NCI-H1436 (cell line): Measurements from ENCODE around the gene FAF1.
"Not testable (repeated sequence)": the region's sequence is repeated elsewhere in the genome, so short reads cannot be mapped to it uniquely, and the experiment has no call there.

ENCODE experiments used
- DNase-seq: peaks from one replicate; lab custom pipeline; 2025; lab: John Stamatoyannopoulos, UW

The FAF1 gene

DNA sequence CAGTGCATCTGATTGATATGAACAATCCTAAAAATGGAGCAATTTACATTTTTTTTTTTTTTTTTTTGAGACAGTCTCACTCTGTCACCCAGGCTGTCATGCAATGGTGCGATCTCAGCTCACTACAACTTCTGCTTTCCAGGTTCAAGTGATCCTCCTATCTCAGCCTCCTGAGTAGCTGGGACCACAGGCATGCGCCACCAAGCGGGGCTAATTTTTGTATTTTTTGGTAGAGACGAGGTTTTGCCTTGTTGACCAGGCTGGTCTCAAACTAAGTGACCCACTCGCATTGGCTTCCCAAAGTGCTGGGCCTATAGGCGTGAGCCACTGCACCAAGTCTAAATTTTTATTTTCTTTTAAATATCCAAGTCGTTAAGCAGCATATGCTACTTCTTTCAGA lies 109.0 kb downstream of the FAF1 start:
- no peak for DNase-seq

DNA sequence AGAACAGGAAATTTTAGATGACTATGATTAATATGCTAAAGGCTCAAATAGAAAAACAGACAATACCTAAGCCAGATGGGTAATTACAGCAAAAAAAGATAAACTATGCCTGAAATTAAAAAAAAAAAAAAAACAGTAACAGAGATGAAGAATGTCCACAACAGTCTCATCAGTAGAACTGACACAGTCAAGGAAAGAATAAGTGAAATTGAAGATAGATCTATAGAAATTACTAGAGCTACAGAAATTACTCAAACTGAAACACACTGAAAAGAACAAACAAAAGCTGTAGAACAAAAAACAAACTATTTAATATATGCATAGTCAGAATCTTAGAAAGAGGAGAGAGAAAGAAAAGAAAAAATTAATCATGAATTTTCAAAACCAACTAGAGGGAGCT lies 112.8 kb downstream of the FAF1 start:
- no peak for DNase-seq

DNA sequence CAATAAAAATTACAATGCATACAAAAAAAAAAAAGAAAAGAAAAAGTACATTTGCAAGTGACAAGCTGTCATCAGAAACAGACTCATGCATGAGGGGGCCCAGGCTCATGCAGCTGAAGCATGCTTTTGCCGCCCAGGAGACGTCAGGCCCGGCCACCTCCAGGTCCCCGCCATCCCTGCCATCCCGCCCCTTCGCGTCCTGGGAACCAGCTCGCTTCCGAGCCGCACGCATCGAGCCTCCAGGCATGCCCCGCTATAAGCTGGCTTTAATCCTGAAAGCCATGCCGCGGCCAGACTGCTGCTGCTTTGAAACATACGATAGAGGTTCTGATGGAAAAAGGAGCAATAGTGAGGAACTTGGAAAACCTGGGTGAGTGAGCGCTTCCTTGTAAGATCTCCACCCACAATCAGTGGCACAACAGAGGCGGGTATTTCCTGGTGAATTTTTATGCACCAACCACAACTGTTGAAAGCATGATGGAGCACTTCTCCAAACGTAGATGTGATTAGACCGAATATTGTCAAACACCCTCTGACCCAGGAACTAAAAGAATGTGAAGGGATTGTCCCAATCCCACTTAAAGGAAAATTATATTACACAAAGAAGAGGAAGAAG lies 113.7 kb downstream of the FAF1 start:
- no peak for DNase-seq

DNA sequence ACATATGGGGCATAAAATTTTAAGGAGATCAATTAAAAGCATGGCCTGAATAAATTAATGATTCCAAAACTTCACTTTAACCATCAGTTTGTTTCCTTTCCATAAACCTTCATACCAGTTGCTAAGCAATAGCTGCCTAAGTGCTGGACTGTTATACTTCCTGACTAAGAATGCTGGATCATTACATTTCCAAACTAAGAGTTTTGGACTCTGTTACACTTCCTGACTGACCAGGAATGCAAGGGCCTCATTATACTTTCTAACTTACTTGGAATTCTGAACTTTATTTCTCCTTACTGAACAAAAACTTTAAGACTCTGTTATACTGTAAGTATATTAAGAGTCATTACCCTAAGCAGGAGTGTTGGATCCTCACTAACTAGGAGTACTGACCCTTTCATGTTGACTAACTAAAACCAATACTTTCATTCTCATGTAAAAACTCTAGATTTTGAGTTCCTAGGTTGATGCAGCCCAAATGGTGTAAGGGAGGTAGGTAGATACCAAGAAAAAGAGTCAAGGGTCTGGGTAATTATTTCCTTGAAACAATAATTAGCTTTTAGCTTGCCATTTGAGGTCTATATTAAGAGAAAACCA lies 118.2 kb downstream of the FAF1 start:
- no peak for DNase-seq

DNA sequence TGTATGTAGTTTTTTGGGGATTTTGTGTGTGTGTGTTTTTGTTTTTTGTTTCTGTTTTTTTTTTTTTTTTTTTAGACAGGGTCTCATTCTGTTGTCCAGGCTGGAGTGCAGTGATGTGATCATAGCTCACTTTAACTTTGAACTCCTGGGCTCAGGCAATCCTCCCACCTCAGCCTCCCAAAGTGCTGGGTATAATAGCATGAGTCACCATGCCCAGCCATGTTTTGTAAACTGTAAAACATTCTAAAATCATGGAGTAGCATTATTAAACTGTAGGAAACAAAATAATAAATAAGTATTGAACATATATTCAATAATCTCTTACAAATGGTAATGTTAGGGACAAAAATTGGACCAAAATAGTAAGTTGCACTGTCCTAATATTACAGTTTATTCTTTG lies 124.0 kb downstream of the FAF1 start:
- DNase-seq: no peak

DNA sequence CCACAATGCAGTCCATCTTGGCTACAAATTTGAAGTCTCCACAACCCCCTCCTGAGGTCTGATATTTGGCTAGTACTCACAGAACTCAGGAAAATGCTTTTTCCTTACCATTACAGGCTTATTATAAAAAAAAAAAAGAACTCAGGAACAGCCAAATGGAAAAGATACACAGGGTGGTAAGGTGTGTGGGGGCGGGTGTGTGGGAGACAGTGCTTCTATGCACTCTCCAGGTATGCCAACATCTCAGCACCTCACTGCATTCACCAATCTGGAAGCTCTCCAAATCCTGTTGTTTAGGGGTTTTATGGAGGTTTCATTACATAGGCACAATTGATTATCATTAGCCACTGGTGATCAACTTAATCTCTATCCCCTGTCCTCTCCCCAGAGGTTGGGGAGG lies 126.9 kb downstream of the FAF1 start:
- DNase-seq: no peak

DNA sequence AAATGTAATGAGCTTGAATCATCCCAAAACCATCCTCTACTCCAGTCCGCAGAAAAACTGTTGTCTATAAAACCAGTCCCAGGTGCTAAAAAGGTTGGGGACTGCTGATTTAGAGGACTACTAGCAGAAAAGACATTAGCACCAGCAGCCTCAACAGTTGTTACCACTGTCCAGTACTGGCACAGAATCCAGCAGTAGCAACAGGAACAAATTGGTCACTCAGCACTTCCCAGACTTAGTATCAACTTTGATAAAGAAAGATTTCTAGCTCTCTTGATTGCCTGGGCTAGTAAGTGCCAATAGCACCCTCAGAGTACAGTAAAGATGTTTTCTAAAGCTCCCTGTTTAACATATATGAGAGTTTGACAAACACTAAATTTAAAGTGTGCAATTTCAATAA lies 127.9 kb downstream of the FAF1 start:
- no peak for DNase-seq

DNA sequence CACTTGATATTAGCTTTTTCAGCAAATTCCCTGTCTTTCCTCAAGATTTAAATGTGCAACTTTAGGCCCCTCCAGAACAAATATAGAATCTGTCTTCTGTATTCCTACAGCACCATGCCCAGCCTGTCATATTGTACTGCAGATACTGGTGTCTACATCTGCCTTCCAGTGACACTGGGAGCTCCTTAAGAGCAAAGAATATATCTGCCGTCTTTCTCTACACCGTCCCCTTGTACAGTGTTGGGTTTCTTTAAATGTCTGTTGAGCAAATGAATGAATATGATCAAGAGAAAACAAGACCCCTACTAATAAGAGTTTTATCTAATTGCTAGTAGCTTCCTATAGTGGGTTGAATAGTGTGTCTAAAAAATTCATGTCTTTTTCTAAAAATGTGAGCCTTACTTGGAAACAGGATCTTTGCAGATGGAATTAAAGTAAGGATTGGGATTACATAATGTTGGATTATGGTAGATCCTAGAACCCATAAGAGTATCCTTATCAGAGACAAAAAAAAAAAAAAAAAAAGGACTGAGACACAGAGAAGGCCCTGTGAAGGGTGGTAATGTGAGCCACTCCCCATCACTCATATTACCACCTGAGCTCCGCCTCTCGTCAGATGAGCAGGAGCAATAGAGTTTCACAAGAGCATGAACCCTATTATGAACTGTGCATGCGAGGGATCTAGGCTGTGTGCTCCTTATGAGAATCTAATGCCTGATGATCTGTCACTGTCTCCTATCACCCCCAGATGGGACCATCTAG lies 128.6 kb downstream of the FAF1 start:
- no peak for DNase-seq

DNA sequence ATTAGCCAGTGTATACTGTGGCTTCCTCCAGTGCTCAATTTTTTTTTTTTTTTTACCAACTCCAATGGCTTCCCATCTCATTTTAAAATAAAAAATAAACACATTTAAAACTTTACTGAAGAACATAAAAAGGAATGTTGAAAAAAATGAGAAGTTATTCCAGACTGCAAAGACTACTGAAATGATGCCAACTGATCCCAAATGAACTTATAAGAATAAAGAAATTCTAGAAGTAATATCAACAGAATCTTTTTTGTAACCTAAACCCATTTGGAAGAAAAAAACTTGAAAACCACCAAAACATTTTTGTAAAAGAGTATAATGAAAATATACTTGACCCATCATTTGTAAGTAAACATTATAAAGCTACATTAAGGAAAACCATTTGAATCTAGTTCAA lies 129.4 kb downstream of the FAF1 start:
- no peak for DNase-seq

DNA sequence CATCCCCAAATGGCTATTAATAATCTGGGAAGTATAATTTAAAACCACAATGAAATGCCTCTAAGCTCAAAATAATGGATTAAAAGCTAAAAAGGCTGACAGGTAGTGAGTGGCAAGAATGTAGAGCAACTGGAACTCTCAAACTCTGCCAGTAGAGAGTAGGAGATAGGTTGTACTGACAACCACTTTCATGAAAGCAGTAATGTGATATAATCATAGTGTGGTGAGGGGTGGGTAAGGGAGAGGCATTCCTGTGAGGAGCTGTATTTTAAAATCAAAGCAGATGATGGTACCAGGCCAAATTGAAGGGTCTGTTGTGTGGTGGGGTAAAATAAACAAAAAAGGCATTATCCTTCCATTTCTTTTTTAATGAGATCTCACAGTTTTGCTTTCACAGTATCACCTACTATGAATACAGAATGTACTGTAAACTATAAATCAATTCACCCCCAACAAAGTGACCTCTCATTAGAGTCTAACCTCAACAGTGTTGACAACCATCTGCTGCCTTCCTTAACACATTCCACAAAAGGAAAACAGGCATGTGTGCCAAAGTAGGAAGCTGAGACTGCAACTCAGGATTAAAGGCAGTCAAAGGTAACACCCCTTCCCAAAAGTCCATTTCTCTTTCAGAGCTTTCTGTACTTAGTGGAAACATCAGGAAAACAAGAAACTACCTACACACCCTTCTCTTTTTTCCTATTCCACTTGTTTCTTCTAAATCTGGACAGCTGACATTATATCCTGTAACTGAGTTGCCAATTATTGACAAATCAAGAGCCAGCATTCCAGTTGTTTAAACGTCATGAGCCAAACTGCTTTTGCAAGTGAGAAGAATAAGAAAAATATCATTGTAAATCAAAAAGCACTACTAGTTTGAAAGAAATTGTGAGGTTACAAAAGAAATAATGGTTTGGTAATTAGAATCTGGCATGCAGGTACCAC lies 130.8 kb downstream of the FAF1 start:
- no peak for DNase-seq

DNA sequence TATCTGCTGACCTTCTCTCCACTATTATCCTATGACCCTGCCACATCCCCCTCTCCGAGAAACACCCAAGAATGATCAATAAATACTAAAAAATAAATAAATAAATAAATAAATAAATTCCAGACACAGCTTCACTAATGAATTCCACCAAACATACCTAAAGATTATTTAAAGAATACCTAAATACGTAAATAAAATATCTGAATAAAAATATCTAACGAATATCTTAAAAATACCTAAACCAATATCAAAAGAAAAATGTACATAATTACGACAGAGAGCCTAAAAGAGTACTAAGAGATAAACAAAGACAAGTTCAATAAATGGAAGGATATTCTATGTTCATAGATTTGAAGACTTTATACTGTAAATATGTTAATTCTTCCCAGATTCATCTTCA lies 132.5 kb downstream of the FAF1 start:
- no peak for DNase-seq

DNA sequence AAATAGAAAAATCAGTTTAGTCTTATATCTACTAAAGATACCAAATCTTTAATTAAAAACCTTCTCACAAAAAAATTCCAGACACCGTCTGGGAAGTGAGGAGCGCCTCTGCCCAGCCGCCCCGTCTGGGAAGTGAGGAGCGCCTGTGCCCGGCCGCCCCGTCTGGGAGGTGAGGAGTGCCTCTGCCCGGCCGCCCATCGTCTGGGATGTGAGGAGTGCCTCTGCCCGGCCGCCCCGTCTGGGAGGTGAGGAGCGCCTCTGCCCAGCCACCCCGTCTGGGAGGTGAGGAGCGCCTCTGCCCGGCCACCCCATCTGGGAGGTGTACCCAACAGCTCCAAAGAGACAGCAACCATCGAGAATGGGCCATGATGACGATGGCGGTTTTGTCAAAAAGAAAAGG lies 133.3 kb downstream of the FAF1 start:
- not testable (repeated sequence) for DNase-seq

DNA sequence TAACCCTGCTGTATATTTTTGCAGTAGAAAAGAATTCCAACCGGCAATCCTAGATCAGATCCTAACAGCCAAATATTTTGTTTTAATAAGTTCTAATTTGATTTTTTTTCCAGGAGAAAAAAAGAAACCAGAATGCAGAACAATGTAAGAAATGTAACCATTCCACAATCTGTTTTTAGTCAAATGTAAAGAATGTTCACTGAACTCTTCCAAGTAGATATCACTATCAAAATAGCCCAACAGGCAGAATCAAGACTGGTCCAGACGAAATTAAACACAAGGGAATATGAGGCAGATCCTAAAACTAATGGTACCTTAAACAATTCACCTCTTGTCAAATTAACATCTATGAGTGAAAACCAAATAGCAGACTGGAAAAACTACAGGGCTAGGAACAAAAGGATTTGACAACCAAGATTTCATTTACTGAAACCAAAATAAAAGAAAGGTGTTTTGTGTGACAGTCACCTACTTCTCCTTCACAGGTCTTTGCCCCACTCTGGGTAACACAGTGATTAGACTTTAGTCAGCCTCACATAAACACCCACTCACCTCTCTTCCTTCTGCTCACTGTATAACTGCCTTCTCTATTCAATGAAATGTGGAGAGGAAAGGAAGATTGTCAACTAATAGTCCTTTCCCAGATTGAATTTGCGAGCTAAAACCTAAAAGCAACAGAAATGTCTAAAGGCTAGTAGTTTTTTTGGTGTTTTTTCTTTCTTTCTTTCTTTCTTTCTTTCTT lies 137.9 kb downstream of the FAF1 start:
- no peak for DNase-seq

DNA sequence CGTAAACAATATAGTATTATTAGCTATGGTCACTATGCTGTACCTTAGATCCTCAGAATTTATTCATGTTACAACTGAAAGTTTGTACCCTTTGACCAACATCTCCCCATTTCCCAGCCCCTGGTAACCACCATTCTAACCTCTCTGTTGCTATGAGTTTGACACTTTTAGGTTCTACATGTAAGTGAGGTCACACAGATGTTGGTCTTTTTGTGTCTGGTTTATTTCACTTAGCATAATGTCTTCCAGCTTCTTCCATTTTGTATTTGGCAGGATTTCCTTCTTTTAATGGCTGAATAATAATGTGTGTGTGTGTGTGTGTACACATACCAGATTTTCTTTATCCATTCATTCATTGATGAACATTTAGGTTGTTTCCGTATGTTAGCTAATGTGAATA lies 139.5 kb downstream of the FAF1 start:
- no peak for DNase-seq

DNA sequence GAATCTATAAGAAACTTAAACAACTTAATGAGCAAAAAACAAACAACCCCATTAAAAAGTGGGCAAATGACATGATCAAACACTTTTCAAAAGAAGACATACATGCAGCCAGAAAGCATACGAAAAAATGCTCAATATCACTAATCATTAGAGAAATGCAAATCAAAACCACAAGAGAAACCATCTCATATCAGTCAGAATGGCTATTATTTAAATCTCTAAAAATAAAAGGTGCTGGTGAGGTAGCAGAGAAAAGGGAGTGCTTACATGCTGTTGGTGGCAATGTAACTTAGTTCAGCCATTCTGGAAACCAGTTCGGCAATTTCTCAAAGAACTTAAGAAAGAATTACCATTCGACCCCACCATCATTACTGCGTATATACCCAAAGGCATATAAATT lies 147.7 kb downstream of the FAF1 start:
- no peak for DNase-seq

DNA sequence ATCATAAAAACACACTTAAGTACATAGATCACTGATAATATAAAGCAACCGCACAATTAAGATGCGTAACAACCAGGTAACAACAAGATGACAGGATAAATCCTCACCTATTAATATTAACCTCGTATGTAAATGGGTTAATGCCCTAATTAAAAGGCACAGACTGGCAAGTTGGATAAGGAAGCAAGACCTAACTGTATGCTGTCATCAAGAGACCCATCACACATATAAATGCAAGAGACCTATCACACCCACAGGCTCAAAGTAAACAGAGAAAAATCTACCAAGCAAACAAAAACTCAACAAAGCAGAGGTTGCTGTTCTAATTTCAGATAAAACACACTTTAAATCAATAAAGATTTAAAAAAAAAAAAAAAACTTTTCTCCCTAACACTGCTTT lies 151.8 kb downstream of the FAF1 start:
- DNase-seq: no peak

DNA sequence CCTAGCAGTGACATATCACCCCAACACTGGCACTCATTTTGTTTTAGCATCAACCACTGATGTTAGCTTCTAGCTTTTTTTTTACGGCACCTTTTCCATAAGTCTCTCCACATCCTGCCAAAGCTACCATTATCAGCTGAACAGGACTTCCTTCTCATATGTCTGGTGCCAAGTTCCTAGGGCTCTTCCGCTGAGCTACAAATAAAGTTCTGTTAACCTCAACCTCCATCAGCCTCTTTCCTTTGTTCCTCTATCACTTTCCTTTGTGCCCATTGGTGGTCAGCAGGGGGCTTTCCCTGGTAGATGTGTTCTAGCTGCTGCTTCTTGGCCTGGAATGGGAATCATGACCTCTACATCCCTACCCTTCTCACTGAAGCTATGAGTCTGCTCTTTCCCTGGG lies 163.8 kb downstream of the FAF1 start:
- no peak for DNase-seq

DNA sequence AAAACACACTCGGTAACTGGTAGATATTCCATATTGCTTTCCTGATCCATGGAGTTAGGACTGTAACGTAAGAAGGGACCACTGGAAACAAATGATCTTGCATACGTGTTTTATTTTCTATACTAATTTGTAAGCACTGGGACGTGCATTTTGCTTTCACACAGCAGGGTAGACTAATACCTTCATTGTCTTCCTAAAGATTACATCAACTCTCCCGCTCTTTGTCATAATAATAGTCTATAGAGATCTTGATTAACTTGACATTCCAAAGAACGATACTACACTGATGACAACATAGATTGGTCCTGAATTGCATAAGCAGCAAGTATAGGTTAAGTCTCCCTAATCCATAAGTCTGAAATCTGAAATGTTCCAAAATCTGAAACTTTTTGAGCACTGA lies 166.5 kb downstream of the FAF1 start:
- no peak for DNase-seq

DNA sequence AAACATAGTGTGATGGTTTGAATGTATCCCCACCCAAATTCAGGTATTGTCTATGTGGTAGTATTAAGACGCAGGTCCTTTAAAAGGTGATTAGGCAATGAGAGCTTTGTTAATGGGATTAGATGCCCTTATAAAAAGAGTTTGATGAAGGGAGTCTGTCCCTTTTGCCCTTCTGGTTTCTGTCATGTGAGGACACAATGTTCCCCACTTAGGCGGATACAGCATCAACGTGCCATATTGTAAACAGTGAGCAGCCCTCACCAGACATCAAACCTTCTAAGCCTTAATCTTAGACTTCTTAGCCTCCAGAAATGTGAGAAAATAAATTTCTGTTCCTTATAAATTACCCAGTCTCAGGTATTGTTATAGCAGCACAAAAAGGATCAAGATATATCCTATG lies 172.8 kb downstream of the FAF1 start:
- DNase-seq: no peak

DNA sequence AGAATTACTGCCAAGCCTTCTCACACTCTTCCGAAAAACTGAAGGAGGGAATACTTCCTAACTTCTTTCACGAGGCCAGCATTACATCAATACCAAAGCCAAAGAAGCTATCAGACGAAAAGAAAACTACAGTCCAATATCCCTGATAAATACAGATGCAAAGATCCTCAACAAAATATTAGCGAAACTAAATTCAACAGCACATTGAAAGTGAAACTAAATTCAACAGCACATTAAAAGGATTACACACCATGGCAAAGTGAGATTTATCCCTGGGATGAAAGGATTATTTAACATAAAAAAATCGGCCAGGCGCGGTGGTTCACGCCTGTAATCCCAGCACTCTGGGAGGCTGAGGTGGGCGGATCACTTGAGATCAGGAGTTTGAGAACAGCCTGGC lies 176.8 kb downstream of the FAF1 start:
- no peak for DNase-seq

DNA sequence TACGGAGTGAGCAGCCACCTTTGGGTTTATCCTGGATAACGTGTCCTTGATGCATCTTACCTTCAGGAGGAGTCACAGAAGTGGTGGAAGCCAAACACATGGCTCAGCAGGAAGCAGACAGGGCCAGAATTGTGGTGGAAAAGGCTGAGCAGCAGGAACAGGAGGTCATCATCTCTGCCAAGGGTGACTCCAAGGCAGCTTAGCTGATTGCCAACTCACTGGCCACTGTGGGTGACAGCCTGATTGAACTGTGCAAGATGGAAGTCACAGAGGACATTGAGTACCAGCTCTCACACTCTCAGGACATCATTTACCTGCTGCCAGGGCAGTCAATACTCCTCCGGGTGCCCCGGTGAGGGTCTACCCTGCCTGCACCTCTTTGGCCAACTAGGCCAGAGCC lies 179.3 kb downstream of the FAF1 start:
- no peak for DNase-seq

DNA sequence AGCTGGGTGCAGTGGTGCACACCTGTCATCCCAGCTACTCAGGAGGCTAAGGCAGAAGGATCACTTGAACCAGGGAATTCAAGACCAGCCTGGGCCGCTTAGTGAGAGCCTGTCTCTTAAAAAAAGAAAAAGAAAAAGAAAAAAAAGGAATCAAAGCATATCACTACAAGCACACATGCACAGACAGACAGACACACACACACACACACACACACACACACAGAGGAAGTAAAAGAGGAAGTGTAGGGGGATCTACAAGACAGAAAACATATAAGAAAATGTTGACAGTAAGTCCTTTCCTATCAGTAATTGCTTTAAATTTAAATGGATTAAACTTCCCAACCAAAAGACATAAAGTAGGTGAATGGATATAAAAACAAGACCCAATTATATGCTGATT lies 180.3 kb downstream of the FAF1 start:
- no peak for DNase-seq
